Cardiac muscle cell (in vitro differentiated cells and primary cell): ENCODE measurements around the gene FYB1. TPM values are rescaled to one million over a fixed set of nuclear protein-coding genes. Genes with fewer than 3 reads are reported as not detected.

Experiments used
- DNase-seq, 2 donors: peaks; one replicate each; pipeline versions ENCODE4 v3.0.0 to v3.0.0-alpha.2; 2010 to 2017; ENCODE audit warnings: low read depth in 1 of 2, low spot score in 1 of 2
- H3K27ac ChIP-seq: fragments of 200-600 bp; sonication (generic); 2 replicates; pipeline ENCODE4 v1.5.1; 2016
- H3K27me3 ChIP-seq: fragments of 200-600 bp; sonication (generic); 2 replicates; pipeline ENCODE4 v1.6.0; 2016; ENCODE audit warnings: control low read depth
- H3K36me3 ChIP-seq: fragments of 200-600 bp; sonication (generic); 2 replicates; pipeline ENCODE4 v1.5.1; 2016; ENCODE audit warnings: control low read depth
- H3K4me1 ChIP-seq: fragments of 200-600 bp; sonication (generic); 2 replicates; pipeline ENCODE4 v1.8.1; 2017; ENCODE audit warnings: low read depth, mild to moderate bottlenecking, mixed run types
- H3K4me3 ChIP-seq: fragments of 200-600 bp; sonication (generic); 2 replicates; pipeline ENCODE4 v1.5.1; 2016; ENCODE audit warnings: mild to moderate bottlenecking
- H3K9me3 ChIP-seq: fragments of 200-600 bp; sonication (generic); 2 replicates; pipeline ENCODE4 v1.5.1; 2017; ENCODE audit warnings: low read depth, mild to moderate bottlenecking, control low read depth
- CTCF ChIP-seq: IDR thresholded peaks from 2 replicates; pipeline ENCODE4 v1.5.1; 2012; ENCODE audit warnings: low read depth, mild to moderate bottlenecking, low read length
- polyA plus RNA-seq: library from polyadenylated mRNA; unstranded; fragments of >200 nt; fragmentation: Nextera tagmentation; extraction: Ambion mirVana; gene quantifications from 2 replicates; pipeline ENCODE4 v1.2.1, GENCODE V29; 2016
- total RNA-seq: library from RNA; depleted of rRNA; stranded (reverse); fragments of >200 nt; gene quantifications from 2 replicates; pipeline ENCODE4 v1.2.3, GENCODE V29; 2016

The FYB1 gene
- total and polyA plus RNA-seq, 2 experiments from 2014 or later, result not detected

DNA sequence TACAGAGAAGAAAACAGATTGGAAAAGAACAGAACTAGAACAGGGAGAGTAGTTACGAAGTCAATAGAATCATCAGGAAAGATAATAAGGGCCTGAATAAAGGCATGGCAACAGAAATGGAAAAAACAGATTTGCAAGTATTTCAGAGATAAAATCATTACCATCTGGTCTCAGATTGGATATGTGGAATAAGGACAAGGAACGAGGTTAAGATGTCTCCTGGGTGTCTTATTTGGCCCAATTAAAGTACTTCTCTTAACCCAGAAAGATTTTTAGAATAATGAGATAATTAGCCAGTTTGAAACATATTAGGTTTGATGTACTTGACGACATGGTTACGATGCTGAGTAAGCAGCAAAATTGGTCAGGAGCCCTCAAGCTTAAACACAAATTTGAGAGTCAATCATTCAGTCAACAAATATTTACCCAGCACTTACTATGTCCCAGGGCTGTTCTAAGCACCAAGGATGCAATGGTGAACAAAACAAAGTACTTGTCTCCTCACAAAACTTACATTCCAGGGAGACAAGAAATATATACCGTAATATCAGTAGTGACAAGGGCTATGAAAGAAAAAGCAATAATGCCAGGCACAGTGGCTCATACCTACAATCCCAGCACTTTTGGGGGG, 163.5 kb downstream of the FYB1 start:
- Histone ChIP-seq H3K27me3 (no peaks in the 10 kb centered on the region), H3K36me3 (no peaks in the 10 kb centered on the region), H3K4me1 (no peaks in the 10 kb centered on the region), H3K4me3 (no peak overlapping the region), H3K9me3 (no peaks in the 10 kb centered on the region), H3K27ac (no peak overlapping the region)
- TF ChIP-seq CTCF, result no peak
- no peak for DNase-seq

Other genes with a start within 250 kb of the FYB1 start
- gene RICTOR, start 145.2 kb downstream of the FYB1 start, total RNA-seq, result 15.1 and 20.6 TPM in 2 replicates
- 6.0 and 11.2 TPM in 2 replicates for gene RICTOR, start 145.2 kb downstream of the FYB1 start, polyA plus RNA-seq
- not detected in 2 replicates for gene C9, start 144.9 kb upstream of the FYB1 start, total RNA-seq
- not detected in 2 replicates for gene C9, start 144.9 kb upstream of the FYB1 start, polyA plus RNA-seq
- gene DAB2, start 205.4 kb upstream of the FYB1 start, total RNA-seq, result 7.5 and 11.4 TPM in 2 replicates
- 8.7 and 13.2 TPM in 2 replicates for gene DAB2, start 205.4 kb upstream of the FYB1 start, polyA plus RNA-seq